K562 (cell line): ENCODE measurements around the gene FAM168B. TPM values are rescaled to one million over a fixed set of nuclear protein-coding genes. Genes with fewer than 3 reads are reported as not detected.

ENCODE experiments used
- ATAC-seq: fragments of 200-7000 bp; cut with Tn5 transposase; 3 replicates; pipeline ENCODE4 v1.9.1; 2020; ENCODE audit warnings: moderate library complexity
- BruUV-seq: library from RNA; stranded (reverse); fragments of 400-500 nt; replicated peaks from 2 replicates; lab custom pipeline; 2021; lab: Mats Ljungman, UMichigan
- CTCF ChIA-PET: fragments of 300-600 bp; formaldehyde crosslinking; extraction: SDS; loops from one replicate; lab custom pipeline; 2021; ENCODE audit warnings: low intra/inter-chr PET ratio; lab: Yijun Ruan, JAX
- POLR2A ChIA-PET: fragments of 300-600, 350-650 bp; sonication (Branson Sonifier 250); formaldehyde crosslinking; extraction: SDS; loops from one replicate; lab custom pipeline; 2021; ENCODE audit warnings: antibody characterized with exemption, inconsistent platforms; lab: Yijun Ruan, JAX
- DNase-seq, 4 experiments: peaks; one replicate each; pipeline versions ENCODE4 v3.0.0 to v3.0.0-alpha.2; 2011 to 2018; ENCODE audit warnings: low spot score in 3 of 4, mixed read lengths in 3 of 4; ENCODE audit errors: extremely low read depth in 1 of 4
- FAIRE-seq: peaks from 2 replicates; lab custom pipeline; 2011; peaks lifted over from hg19 to GRCh38; lab: Jason Lieb, UNC
- H2AFZ ChIP-seq: 2 replicates; pipeline ENCODE4 v1.6.0; 2011; ENCODE audit warnings: low read depth, low read length, control low read depth, inconsistent platforms
- H3K27ac ChIP-seq: fragments of 200-600 bp; 3 replicates; pipeline ENCODE4 v1.8.0; 2011; ENCODE audit warnings: low read depth, mild to moderate bottlenecking, control low read depth, inconsistent platforms, low read length, moderate library complexity, mixed read lengths; ENCODE audit errors: extremely low read depth
- H3K27me3 ChIP-seq, 2 experiments: fragments of 300-600 bp in 1 of 2; 2 replicates in 1 of 2; 3 replicates in 1 of 2; pipeline versions ENCODE4 v1.6.0 to v1.8.0; 2011; ENCODE audit warnings: inconsistent platforms in 2 of 2, low read length in 2 of 2, mild to moderate bottlenecking in 1 of 2, mixed read lengths in 1 of 2, moderate library complexity in 1 of 2; ENCODE audit not compliant: control insufficient read depth in 2 of 2, insufficient read depth in 2 of 2
- H3K36me3 ChIP-seq: fragments of 300-600 bp; 3 replicates; pipeline ENCODE4 v1.8.0; 2011; ENCODE audit warnings: mild to moderate bottlenecking, low read length, inconsistent platforms; ENCODE audit not compliant: control insufficient read depth, insufficient read depth
- H3K4me1 ChIP-seq, 2 experiments: fragments of 200-600 bp in 1 of 2; replicated peaks in 1 of 2; 2 replicates in 1 of 2; 3 replicates in 1 of 2; pipeline versions ENCODE4 v1.5.1 to v1.8.0; 2011; ENCODE audit warnings: inconsistent platforms in 2 of 2, low read length in 2 of 2, mild to moderate bottlenecking in 1 of 2, mixed read lengths in 1 of 2, moderate library complexity in 1 of 2; ENCODE audit not compliant: control insufficient read depth in 2 of 2, insufficient read depth in 2 of 2
- H3K4me2 ChIP-seq: 2 replicates; pipeline ENCODE4 v1.6.1; 2011; ENCODE audit warnings: low read length, control low read depth, inconsistent platforms, mixed read lengths; ENCODE audit not compliant: insufficient read depth
- H3K4me3 ChIP-seq: fragments of 200-600 bp; sonication (generic), shearing (Covaris generic); 2 replicates; pipeline ENCODE4 v1.5.1; 2016; ENCODE audit warnings: control low read depth, inconsistent platforms
- H3K79me2 ChIP-seq: fragments of 200-600 bp; 3 replicates; pipeline ENCODE4 v1.8.0; 2011; ENCODE audit warnings: low read length, inconsistent platforms; ENCODE audit not compliant: control insufficient read depth, insufficient read depth
- H3K9ac ChIP-seq, 2 experiments: 2 replicates each; pipeline versions ENCODE4 v1.6.0 to v1.6.1; 2011; ENCODE audit warnings: low read depth in 2 of 2, low read length in 2 of 2, control low read depth in 1 of 2, inconsistent platforms in 1 of 2, mild to moderate bottlenecking in 1 of 2, mixed read lengths in 1 of 2; ENCODE audit not compliant: insufficient read depth in 1 of 2
- H3K9me1 ChIP-seq: one replicate; pipeline ENCODE4 v1.6.0; 2011; ENCODE audit warnings: inconsistent platforms, mild to moderate bottlenecking, low read length, moderate library complexity; ENCODE audit not compliant: control insufficient read depth, insufficient read depth
- H3K9me3 ChIP-seq: replicated peaks from 2 replicates; pipeline ENCODE4 v1.5.1; 2011; ENCODE audit warnings: low read depth, low read length, inconsistent platforms; ENCODE audit not compliant: control insufficient read depth, insufficient read depth
- H4K20me1 ChIP-seq: replicated peaks from 2 replicates; pipeline ENCODE4 v1.6.1; 2011; ENCODE audit warnings: low read length, inconsistent platforms, mixed read lengths; ENCODE audit not compliant: control insufficient read depth, insufficient read depth
- AFF1 ChIP-seq, 2 experiments: fragments of 450-650 bp; IDR thresholded peaks; 2 replicates each; pipeline ENCODE4 v1.6.1; 2018; ENCODE audit warnings: mild to moderate bottlenecking in 2 of 2, low read depth in 1 of 2; ENCODE audit not compliant: partially characterized antibody in 2 of 2
- BMI1 ChIP-seq: fragments of 150-350 bp; IDR thresholded peaks from 2 replicates; pipeline ENCODE4 v1.6.1; 2014; ENCODE audit warnings: low read length
- COPS2 ChIP-seq: fragments of 450-650 bp; conservative IDR thresholded peaks from 2 replicates; pipeline ENCODE4 v1.6.1; 2016; ENCODE audit warnings: mild to moderate bottlenecking, moderate library complexity
- FOXA3 ChIP-seq, 2 experiments: fragments of 450-650 bp in 1 of 2; sonication (generic) in 1 of 2; formaldehyde crosslinking; IDR thresholded peaks in 1 of 2; conservative IDR thresholded peaks in 1 of 2; 2 replicates each; pipeline versions ENCODE4 v1.4.0 to v1.8.0; 2020 to 2022; ENCODE audit warnings: mild to moderate bottlenecking in 2 of 2, missing genetic modification reagents in 1 of 2
- HDAC6 ChIP-seq: IDR thresholded peaks from 2 replicates; pipeline ENCODE4 v1.6.1; 2012; ENCODE audit warnings: low read depth, mild to moderate bottlenecking, control low read depth, inconsistent platforms, low read length, moderate library complexity
- HEY1 ChIP-seq: fragments of 250-450 bp; sonication (Bioruptor Pico); IDR thresholded peaks from 2 replicates; pipeline ENCODE4 v1.5.0; 2020; ENCODE audit warnings: mild to moderate bottlenecking, moderate library complexity, borderline replicate concordance
- MITF ChIP-seq: IDR thresholded peaks from 2 replicates; pipeline ENCODE4 v1.6.1; 2014; ENCODE audit warnings: antibody characterized with exemption
- TEAD4 ChIP-seq, 2 experiments: sonication (generic) in 1 of 2; formaldehyde crosslinking in 1 of 2; IDR thresholded peaks; 2 replicates each; pipeline versions ENCODE4 v1.6.1 to v1.8.0; 2012 to 2022; ENCODE audit warnings: borderline replicate concordance in 1 of 2, inconsistent platforms in 1 of 2, low read length in 1 of 2, mild to moderate bottlenecking in 1 of 2, missing genetic modification reagents in 1 of 2
- WGBS: fragments of 100-300 bp; shearing (Covaris generic); methylation state at CpG from one replicate; pipeline ENCODE4 v1.1.6; 2016; ENCODE audit warnings: low coverage, mixed read lengths; ENCODE audit not compliant: insufficient coverage; ENCODE audit errors: missing lambda C conversion rate; 5-methylcytosine and 5-hydroxymethylcytosine counted together
- in situ Hi-C: fragments of 300-500 bp; cut with MboI; formaldehyde crosslinking; loops from 4 replicates; pipeline ENCODE4 v1.15.0; 2018; ENCODE audit warnings: inconsistent platforms, mixed read lengths
- intact Hi-C: fragments of 100-400 bp; cut with micrococcal nuclease; formaldehyde crosslinking; loops from 2 replicates; pipeline ENCODE4 v1.14.2; 2022
- polyA plus RNA-seq, 8 experiments: library from polyadenylated mRNA; depleted of rRNA in 4 of 8; stranded (reverse) in 5 of 8; unstranded in 3 of 8; fragments of >200 nt; fragmentation: Nextera tagmentation in 2 of 8; fragmentation: Illumina TruSeq in 1 of 8; extraction: Ambion mirVana in 2 of 8; extraction: Trizol in 1 of 8; gene quantifications; 2 replicates each; pipeline versions ENCODE4 v1.2.1 to v1.2.3, GENCODE V29; 2011 to 2014; ENCODE audit warnings: inconsistent platforms in 1 of 8, missing spikeins in 1 of 8
- total RNA-seq, 7 experiments: library from RNA; depleted of rRNA in 6 of 7; stranded (reverse); fragments of >200 nt in 6 of 7; fragmentation: Illumina TruSeq in 2 of 7; extraction: Trizol in 2 of 7; gene quantifications; 2 replicates each; pipeline versions ENCODE4 v1.2.1 to v1.2.3, GENCODE V29; 2011 to 2021; ENCODE audit warnings: low replicate concordance in 1 of 7
- TF ChIP-seq, protein P1 (sequence below): fragments of 450-650 bp; formaldehyde crosslinking; IDR thresholded peaks from 2 replicates; pipeline ENCODE4 v1.4.0; 2020; ENCODE audit warnings: mild to moderate bottlenecking

The FAM168B gene
- total and polyA plus RNA-seq, 9 of the 15 experiments (the other 6 are each of a cell fraction or from before 2014, with no cell fraction given) = 3.3 to 76.0 (median 46.1) TPM

DNA sequence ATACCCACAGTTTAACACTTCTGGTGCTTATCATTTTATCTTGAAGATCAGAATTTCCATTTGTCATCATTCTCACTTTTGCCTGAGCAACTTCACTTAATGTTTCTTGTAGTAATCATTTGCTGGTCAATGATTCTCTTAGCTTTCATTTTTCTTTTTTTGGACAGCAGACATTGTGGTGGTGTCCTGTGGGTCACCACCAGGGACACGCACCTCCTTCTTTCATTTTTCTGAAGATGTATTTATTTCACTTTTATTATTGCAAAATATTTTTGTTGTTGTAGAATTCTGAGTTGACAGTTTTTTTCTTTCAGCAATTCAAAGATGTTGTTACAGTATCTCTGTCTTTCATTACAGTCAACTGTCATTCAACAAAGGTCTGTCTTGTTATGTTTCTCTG is 84.3 kb downstream of the FAM168B start:
- H3K27me3 ChIP-seq = peaks cover 28 to 61% of the 10 kb centered on the region in 2 experiments; a peak in 4 of 5 replicates
- CTCF ChIA-PET = no interaction called here
- no peak overlapping the region for H3K4me3 ChIP-seq
- no peak for ATAC-seq
- intact Hi-C loops = loop anchor here (10.0 kb wide), 1 partner anchor 386 kb away; no protein-coding TSS in a partner anchor
- TF ChIP-seq, protein P1, sequence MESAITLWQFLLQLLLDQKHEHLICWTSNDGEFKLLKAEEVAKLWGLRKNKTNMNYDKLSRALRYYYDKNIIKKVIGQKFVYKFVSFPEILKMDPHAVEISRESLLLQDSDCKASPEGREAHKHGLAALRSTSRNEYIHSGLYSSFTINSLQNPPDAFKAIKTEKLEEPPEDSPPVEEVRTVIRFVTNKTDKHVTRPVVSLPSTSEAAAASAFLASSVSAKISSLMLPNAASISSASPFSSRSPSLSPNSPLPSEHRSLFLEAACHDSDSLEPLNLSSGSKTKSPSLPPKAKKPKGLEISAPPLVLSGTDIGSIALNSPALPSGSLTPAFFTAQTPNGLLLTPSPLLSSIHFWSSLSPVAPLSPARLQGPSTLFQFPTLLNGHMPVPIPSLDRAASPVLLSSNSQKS (CRISPR knock-in tag) = no peak
- TF ChIP-seq BMI1 = no peak
- no peak for TF ChIP-seq FOXA3 (CRISPR knock-in tag; conservative IDR thresholded peaks at IDR 0.05 in 1 of 2, IDR thresholded peaks at IDR 0.05 in 1 of 2)
- TF ChIP-seq COPS2 = no peak
- no peak for TF ChIP-seq TEAD4 (IDR thresholded peaks at IDR 0.05; ENCODE audit: low read length)
- no peak for TF ChIP-seq TEAD4 (CRISPR knock-in tag; IDR thresholded peaks at IDR 0.05; ENCODE audit: borderline replicate concordance)
- TF ChIP-seq HEY1 (CRISPR knock-in tag) = no peak
- no peak for TF ChIP-seq MITF
- no peak for TF ChIP-seq AFF1 (IDR thresholded peaks at IDR 0.05; ENCODE audit: low read depth in 1 of 2, partially characterized antibody in 2 of 2)
- TF ChIP-seq HDAC6 = no peak
- TF ChIP-seq, all 486 proteins: peak for 0
- no peaks in the 10 kb centered on the region for H3K4me1 ChIP-seq
- no peak for FAIRE-seq
- H3K36me3 ChIP-seq = no peaks in the 10 kb centered on the region
- in situ Hi-C loops = no loop called here
- no peaks in the 10 kb centered on the region for H3K79me2 ChIP-seq
- H4K20me1 ChIP-seq = no peaks in the 10 kb centered on the region
- no peak overlapping the region for H3K9ac ChIP-seq
- no peak for DNase-seq
- no TSS peak for BruUV-seq
- H2AFZ ChIP-seq = no peak overlapping the region
- no peaks in the 10 kb centered on the region for H3K9me1 ChIP-seq
- POLR2A ChIA-PET = no interaction called here
- no peaks in the 10 kb centered on the region for H3K9me3 ChIP-seq
- no peak overlapping the region for H3K4me2 ChIP-seq
- WGBS = 0% methylated on average over 1 of the region's 1 CpG
- no peak overlapping the region for H3K27ac ChIP-seq
